Stimulated activated CD4-positive, alpha-beta T cell treated with anti-CD3 and anti-CD28 coated beads, Interleukin-15, amount 100 ng/mL, for 48 hours (primary cell): Measurements from ENCODE around the gene BIVM.
A peak's percentile ranks its signal among the peaks of the same experiment; 100 is the strongest.

Experiments used
- DNase-seq, 2 donors: peaks; one replicate each; pipeline ENCODE4 v3.0.0-alpha.2; 2020; ENCODE audit warnings: low read depth in 2 of 2

The BIVM gene

DNA sequence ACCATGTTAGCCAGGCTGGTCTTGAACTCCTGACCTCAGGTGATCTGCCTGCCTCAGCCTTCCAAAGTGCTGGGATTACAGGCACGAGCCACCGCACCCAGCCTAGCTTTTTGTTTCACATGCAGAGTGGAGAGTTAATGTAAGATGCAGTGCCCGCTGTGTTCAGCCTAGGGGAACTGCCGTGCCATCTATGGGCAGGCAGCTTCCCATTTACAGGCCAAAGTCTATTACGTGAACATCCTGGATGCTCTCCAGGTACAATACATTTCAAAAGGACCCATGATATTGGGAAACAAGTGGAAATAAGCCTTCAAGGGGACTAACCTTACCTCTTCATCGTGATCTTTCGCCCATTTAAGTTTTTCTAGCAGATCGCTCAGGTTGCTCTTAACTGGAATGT, 10.2 kb upstream of the BIVM start:
- no peak for DNase-seq

DNA sequence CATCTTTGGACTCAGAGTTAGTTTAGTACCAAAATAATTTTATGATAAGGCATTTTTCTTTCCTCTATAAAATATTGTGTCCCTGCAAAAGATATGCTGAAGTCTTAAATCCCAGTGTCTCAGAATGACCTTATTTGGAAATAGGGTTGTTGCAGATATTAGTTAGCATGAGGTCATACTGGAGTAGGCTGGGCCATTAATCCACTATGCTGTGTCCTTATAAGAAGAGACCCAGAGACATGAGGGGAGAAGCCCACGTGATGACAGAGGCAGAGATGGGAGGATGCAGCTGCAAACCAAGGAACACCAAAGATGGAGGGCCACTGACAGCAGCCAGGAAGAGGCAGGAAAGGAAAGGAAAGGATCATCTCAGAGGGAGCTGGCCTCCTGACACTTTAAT, 6.5 kb upstream of the BIVM start:
- DNase-seq = no peak

GRCh38 chr13:102793611-102794355, 5.1 kb upstream of the BIVM start:
- DNase-seq = no peak

GRCh38 chr13:102799426-102800144, 666 bp downstream of the BIVM start:
- DNase-seq = no peak

GRCh38 chr13:102800145-102801041, 1.5 kb downstream of the BIVM start:
- peak; percentile 69 to 75 for DNase-seq

DNA sequence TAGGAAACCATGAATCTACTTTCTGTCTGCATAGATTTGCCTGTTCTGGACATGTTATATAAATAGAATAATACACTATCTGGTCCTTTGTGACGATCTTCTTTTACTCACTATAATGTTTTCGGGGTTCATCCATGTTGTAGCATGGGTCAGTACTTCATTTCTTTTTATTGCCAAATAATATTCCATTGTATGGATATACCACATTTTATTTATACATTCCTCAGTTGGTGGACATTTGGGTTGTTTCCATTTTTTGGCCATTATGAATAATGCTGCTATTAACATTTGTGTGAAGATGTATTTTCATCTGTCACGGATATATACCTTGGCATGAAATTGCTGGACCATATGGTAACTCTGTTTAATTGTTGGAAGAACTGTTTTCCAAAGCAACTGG, 6.8 kb downstream of the BIVM start:
- no peak for DNase-seq

- no peak for DNase-seq
These were observed 8.8 kb downstream of the BIVM start for GRCh38 chr13:102807699-102808098.

GRCh38 chr13:102812611-102813287, 13.8 kb downstream of the BIVM start:
- no peak for DNase-seq

DNA sequence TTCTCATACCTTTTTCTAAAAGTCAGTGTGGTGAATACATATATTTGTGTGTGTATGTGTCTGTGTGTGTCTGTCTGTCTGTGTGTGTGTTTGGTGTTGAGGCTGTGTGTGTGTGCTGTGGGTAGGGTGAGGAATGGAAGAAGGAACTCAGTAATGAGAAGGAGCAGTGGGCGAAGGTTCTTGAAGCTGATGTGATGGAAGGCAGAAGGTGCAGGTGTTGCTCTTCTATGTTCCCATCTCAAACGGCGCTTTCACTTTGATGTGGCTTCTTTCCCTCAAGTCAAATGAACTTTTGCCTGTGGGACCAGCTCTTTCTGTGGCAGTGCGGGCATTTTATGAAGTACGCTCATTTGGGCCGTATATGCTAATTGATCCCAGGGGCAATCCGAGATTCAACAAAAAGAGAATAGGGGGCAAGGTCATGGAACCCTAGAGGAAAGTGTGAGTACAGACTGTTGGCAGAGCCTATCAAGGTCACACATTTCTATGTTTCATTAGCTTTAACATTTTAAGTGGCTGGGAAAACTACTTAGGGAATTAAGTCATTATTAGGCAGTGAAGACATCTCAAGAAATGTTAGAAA, 15.2 kb downstream of the BIVM start:
- DNase-seq = no peak

- no peak for DNase-seq
These were observed 15.9 kb downstream of the BIVM start for GRCh38 chr13:102814793-102815192.

DNA sequence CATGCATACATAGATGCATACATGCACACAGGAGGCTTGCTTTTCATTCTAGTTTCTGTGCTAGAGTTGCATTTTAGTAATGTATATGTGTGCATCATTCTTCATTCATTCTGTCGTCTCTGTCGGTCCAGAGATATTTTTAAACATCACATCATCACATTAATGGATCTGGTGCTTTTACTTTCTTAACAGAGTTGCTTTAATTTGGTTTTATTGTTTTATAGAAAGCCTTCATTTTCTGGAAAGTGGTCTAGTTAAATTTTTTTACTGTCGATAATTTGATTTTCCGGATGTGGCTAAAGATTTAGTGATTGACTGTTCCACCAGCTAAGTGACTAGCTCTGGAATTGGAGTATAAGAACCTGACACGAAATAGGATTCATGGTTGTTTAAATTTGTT, 16.9 kb downstream of the BIVM start:
- no peak for DNase-seq

- no peak for DNase-seq
These were observed 17.8 kb downstream of the BIVM start for GRCh38 chr13:102816708-102817107.

DNA sequence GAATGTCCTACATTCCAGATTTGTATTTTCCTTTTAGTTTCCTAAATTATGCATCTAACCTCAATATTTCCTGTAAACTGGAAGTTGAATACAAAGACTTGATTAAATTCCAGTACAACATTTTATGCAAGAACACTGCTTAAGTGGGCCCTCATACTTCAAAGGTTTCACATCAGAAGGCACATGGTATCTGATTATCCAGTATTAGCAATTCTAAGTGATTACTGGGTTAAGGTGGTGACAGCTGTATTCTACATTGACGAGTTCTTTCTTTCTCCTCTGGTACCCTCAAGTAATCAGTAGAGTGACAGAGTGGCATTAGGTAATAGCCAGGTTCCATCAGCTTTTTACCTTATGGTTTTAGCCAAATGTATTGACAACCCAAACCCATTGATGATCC, 18.3 kb downstream of the BIVM start:
- no peak for DNase-seq

- DNase-seq = no peak
These were observed 19.0 kb downstream of the BIVM start for GRCh38 chr13:102817907-102818306.

DNA sequence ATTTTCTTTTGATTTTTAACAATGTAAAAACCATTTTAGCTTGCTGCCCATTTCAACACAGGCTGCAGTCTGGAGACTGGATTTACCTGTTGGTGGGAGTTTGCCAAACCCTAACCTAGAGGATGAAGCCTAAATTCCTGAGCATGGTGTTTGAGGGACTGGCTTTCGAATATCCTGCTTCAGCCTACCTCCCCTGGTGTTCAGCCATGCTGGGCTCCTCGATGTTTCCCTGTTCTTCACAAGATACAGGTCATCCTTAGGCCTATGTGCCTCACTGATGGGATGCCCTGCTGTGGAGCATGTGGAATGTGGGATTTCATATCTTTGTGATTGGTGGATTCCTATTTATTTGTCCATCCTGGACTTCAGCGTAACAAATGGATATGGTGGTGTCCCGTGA, 26.5 kb downstream of the BIVM start:
- DNase-seq = no peak

GRCh38 chr13:102825921-102826706, 27.2 kb downstream of the BIVM start:
- no peak for DNase-seq

DNA sequence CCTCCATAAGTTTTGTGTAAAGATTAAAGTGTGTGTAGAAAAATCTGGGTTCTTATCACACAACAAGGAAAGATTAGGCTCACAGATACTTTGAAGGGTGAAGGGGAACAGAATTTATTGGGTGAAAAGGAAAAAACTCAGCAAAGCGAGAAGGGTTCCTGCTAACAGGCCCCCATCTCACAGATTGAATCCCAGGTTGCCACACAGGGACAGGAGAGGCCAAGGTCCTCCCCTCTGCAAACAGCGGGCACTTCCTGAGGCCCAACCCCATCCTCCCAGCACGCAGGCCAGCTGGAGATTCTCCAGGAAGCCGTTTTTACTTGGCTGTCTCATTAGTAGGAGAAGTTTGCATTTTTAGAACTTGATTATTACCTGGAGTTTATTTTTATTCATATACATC, 31.7 kb downstream of the BIVM start:
- no peak for DNase-seq

DNA sequence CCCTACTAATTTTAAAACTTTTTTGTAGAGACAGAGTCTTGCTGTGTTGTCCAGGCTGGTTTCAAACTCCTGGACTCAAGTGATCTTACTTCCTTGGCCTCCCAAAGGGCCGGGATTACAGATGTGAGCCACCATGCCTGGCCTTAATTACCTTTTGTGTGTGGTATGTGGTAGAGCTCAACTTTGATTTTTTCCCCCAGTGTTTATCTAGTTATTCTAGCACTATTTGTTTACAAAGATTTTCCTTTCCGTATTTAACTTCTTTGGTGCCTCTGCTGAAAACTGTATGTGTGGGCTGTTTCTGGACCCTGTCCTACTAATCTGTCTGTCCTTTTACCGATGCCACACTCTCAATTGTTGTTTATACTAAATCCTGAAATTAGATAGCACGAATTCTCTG, 37.6 kb downstream of the BIVM start:
- DNase-seq = no peak

DNA sequence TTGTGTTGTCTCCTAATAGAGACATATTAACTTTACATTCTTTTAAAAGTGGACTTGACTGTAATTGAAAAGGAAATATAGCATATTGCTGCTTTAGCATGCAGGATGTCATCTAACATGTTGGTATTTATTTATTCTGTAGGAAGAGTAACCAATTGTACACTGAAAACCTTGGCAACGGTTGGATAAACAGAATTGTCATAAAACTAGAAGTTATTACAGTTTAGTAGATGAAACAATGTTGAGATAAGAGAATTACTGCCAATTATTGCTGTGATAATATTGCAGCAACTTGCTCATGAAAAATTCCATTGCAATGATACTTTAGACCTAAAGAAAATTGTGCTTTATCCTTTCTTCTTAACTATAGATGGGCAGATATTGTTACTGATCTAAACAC, 39.4 kb downstream of the BIVM start:
- DNase-seq = no peak

- no peak for DNase-seq
These were observed 40.1 kb downstream of the BIVM start for GRCh38 chr13:102838982-102839381.

DNA sequence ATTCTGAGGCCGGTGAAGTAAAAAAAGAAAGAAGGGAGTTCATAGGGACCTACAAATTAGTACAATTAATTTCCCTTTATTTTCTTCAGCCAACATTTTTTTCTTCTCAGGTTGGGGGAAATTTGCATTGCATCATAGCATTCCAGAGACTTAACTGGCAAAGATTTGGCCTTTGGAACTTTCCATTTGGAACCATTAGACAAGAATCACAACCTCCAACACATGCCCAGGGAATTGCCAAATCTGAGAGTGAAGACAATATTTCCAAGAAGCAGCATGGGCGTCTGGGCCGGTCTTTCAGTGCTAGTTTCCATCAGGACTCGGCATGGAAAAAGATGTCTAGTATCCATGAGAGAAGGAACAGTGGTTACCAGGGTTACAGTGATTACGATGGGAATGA, 40.5 kb downstream of the BIVM start:
- DNase-seq = no peak
